Esophagus squamous epithelium (tissue), 4 donors: ENCODE results near the gene MUS81.

Experiments used
- CTCF ChIP-seq, 6 experiments: fragments of 450-650 bp in 4 of 6; fragments of 200-600 bp in 2 of 6; sonication (generic) in 2 of 6; IDR thresholded peaks; one replicate each; pipeline ENCODE4 v1.5.1; 2016 to 2019; ENCODE audit warnings: antibody characterized with exemption in 6 of 6, mild to moderate bottlenecking in 4 of 6, moderate library complexity in 4 of 6
- POLR2A ChIP-seq, 4 donors: fragments of 450-650 bp; IDR thresholded peaks; one replicate each; pipeline ENCODE4 v1.6.1; 2017; ENCODE audit warnings: antibody characterized with exemption in 4 of 4, mild to moderate bottlenecking in 4 of 4, moderate library complexity in 3 of 4

- TF ChIP-seq POLR2A (IDR thresholded peaks at IDR 0.05), result no peak
- no peak for TF ChIP-seq CTCF (IDR thresholded peaks at IDR 0.05)
Observed at GRCh38 chr11:65821107-65821506, 39.1 kb upstream of the MUS81 start.
